Type B pancreatic cell (in vitro differentiated cells): Measurements from ENCODE around the gene NYAP2. TPM values are rescaled to one million over a fixed set of nuclear protein-coding genes. Genes with fewer than 3 reads are reported as not detected.
A peak's percentile ranks its signal among the peaks of the same experiment; 100 is the strongest.

Experiments
- DNase-seq: peaks from one replicate; pipeline ENCODE4 v3.0.0; 2021; ENCODE audit warnings: mixed read lengths; ENCODE audit not compliant: unreplicated experiment; ENCODE audit errors: extremely low spot score
- H3K27ac Mint-ChIP-seq: 2 replicates; pipeline ENCODE4 v1.8.0; 2021; ENCODE audit warnings: mild to moderate bottlenecking, mixed read lengths
- H3K27me3 Mint-ChIP-seq: 2 replicates; pipeline ENCODE4 v1.8.0; 2021; ENCODE audit warnings: mixed read lengths
- H3K36me3 Mint-ChIP-seq: 2 replicates; pipeline ENCODE4 v1.8.0; 2021; ENCODE audit warnings: mixed read lengths
- H3K4me1 Mint-ChIP-seq: one replicate; pipeline ENCODE4 v1.8.0; 2021; ENCODE audit warnings: mixed read lengths; ENCODE audit not compliant: unreplicated experiment
- H3K4me3 Mint-ChIP-seq: 2 replicates; pipeline ENCODE4 v1.8.0; 2021; ENCODE audit warnings: mild to moderate bottlenecking, mixed read lengths
- H3K9me3 Mint-ChIP-seq: 2 replicates; pipeline ENCODE4 v1.8.0; 2021; ENCODE audit warnings: mixed read lengths
- CTCF ChIP-seq: fragments of 200-600 bp; sonication (generic); conservative IDR thresholded peaks from 2 replicates; pipeline ENCODE4 v1.5.0; 2021; ENCODE audit warnings: antibody characterized with exemption, mild to moderate bottlenecking
- total RNA-seq: library from RNA; stranded (reverse); gene quantifications from 2 replicates; pipeline ENCODE4 v1.2.1, GENCODE V29; 2021; ENCODE audit warnings: low replicate concordance

NYAP2 gene
- total RNA-seq, 1 donor from 2014 or later = 0.46 TPM

DNA sequence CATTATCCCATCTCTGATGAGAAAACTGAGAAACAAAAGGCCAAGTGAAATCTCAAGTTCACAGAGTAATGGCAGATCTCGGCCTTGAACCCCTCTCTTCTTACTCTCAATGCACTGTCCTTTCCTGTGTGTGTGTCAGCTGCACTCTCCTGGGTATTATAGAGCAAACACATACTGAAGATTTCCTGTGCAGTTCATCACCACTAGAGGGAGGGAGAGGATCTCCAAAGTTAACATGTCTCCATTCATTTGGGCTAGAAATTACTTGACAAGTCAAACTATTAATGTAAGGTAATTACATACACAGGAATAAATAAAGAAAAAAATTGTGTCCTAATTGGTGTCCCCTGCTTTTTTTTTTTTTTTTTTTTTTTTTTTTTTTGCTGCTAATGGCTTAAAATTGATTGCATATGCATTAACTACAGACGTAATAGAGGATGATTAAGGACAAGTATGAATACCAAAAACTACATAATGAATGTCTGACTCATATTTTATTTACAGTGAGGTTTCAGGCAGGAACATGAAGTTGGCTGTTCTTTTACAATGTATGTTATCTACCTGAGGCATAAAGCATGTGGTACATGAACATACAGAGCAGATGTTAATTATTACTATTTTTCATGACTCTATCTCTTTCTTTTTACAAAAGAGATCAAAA is 269.2 kb downstream of the NYAP2 start:
- peak; percentile 88 for TF ChIP-seq CTCF
- Mint-ChIP-seq H3K4me1 (peaks cover 7% of the 10 kb centered on the region), H3K36me3 (no peaks in the 10 kb centered on the region), H3K27me3 (peaks cover 10% of the 10 kb centered on the region), H3K9me3 (no peaks in the 10 kb centered on the region), H3K27ac (no peak overlapping the region), H3K4me3 (no peak overlapping the region)
- no peak for DNase-seq

GRCh38 chr2:225670111-225670974 is 270.8 kb downstream of the NYAP2 start:
- H3K9me3 Mint-ChIP-seq = no peaks in the 10 kb centered on the region
- no peak overlapping the region for H3K4me3 Mint-ChIP-seq
- H3K27me3 Mint-ChIP-seq = peaks cover 5% of the 10 kb centered on the region
- peak; percentile 81 for TF ChIP-seq CTCF
- no peaks in the 10 kb centered on the region for H3K36me3 Mint-ChIP-seq
- peaks cover 7% of the 10 kb centered on the region for H3K4me1 Mint-ChIP-seq
- no peak for DNase-seq
- H3K27ac Mint-ChIP-seq = no peak overlapping the region

DNA sequence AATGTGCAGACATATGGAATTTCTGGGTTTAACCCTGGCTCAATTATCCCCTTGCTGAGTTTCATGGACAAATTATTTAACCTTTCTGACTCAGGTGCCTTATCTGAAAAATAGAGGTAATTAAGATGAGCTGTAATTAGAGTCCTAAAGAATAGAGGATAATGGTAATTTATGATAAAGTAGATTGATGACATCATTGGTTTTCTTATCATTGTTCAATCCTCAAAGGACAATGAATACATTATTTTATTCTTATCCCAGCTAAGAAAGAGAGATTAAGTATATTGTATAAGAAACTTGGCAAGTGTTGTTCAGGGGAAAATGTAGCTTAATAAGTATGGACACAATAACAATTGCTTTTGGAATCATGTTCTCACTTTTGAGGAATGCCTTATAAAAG is 279.3 kb downstream of the NYAP2 start:
- Mint-ChIP-seq H3K4me1 (no peaks in the 10 kb centered on the region), H3K9me3 (no peaks in the 10 kb centered on the region), H3K4me3 (no peak overlapping the region), H3K27me3 (no peaks in the 10 kb centered on the region), H3K27ac (no peak overlapping the region), H3K36me3 (no peaks in the 10 kb centered on the region)
- no peak for TF ChIP-seq CTCF
- no peak for DNase-seq

DNA sequence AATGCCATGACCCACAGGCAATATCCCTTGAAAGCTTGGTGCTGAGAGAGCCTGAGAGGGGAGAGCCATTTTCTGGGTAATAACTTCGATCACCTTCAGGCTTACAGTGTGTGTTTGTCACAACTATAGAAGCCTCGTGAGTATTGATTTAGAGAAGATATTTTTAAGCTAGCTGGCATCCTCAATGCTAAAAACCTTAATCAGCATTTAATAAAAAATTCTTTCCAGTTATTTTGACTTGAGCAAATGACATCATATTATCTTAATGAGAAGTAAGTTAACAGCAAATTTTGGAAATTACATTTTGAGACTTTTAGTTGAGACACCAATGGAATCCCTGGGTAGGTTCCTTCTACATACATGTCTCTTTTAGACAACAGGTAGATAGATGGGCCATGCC is 283.7 kb downstream of the NYAP2 start:
- Mint-ChIP-seq H3K27me3 (no peaks in the 10 kb centered on the region), H3K4me3 (no peak overlapping the region), H3K27ac (no peak overlapping the region), H3K36me3 (no peaks in the 10 kb centered on the region), H3K9me3 (no peaks in the 10 kb centered on the region), H3K4me1 (no peaks in the 10 kb centered on the region)
- no peak for DNase-seq
- TF ChIP-seq CTCF = no peak

DNA sequence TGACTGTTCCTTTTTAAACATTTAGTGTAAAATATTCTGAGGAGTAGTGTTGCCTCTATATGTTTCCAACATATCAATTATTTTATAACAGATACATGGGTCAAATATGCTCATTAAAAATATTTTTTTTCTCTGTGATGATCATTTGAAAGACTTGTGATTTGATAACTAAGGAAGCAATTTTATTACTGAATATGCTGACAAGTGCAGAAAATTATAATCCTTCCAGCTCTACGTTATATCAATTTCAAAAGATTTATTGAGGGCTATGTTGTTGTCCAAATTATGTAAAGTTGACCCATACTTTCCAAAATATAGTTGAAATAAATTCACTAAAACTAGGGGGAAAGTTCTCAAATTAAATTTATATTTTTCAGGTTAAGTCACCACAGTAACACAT is 290.6 kb downstream of the NYAP2 start:
- no peak for DNase-seq
- Mint-ChIP-seq H3K9me3 (no peaks in the 10 kb centered on the region), H3K27ac (no peak overlapping the region), H3K36me3 (no peaks in the 10 kb centered on the region), H3K4me3 (no peak overlapping the region), H3K4me1 (no peaks in the 10 kb centered on the region), H3K27me3 (no peaks in the 10 kb centered on the region)
- no peak for TF ChIP-seq CTCF
